Measurements from ENCODE around the gene SEMA5B.

DNA sequence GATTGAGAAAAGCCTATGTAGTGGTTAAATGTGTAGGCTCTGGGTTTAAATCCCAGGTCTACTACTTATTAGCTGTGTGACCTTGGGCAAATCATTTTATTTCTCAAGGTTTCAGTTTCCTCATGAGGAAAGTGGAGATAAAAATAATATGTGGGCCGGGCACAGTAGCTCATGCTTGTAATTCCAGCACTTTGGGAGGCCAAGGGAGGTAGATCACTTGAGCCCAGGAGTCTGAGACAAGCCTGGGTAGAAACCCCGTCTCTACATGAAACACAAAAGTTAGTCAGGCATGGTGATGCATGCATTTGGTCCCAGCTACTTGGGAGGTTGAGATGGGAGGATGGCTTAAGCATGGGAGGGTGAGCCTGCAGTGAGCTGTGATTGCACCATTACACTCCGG, 8.4 kb downstream of the SEMA5B start:
- TF ChIP-seq CTCF (conservative IDR thresholded peaks at IDR 0.05; ENCODE audit: low read depth in 2 of 2) (no peak), EZH2 (IDR thresholded peaks at IDR 0.05; ENCODE audit: low read depth, unreplicated experiment) (no peak), ZNF462 (CRISPR knock-in tag; IDR thresholded peaks at IDR 0.05) (no peak), POLR2AphosphoS5 (IDR thresholded peaks at IDR 0.05; ENCODE audit: low read depth) (no peak)
- TF ChIP-seq, protein P1, sequence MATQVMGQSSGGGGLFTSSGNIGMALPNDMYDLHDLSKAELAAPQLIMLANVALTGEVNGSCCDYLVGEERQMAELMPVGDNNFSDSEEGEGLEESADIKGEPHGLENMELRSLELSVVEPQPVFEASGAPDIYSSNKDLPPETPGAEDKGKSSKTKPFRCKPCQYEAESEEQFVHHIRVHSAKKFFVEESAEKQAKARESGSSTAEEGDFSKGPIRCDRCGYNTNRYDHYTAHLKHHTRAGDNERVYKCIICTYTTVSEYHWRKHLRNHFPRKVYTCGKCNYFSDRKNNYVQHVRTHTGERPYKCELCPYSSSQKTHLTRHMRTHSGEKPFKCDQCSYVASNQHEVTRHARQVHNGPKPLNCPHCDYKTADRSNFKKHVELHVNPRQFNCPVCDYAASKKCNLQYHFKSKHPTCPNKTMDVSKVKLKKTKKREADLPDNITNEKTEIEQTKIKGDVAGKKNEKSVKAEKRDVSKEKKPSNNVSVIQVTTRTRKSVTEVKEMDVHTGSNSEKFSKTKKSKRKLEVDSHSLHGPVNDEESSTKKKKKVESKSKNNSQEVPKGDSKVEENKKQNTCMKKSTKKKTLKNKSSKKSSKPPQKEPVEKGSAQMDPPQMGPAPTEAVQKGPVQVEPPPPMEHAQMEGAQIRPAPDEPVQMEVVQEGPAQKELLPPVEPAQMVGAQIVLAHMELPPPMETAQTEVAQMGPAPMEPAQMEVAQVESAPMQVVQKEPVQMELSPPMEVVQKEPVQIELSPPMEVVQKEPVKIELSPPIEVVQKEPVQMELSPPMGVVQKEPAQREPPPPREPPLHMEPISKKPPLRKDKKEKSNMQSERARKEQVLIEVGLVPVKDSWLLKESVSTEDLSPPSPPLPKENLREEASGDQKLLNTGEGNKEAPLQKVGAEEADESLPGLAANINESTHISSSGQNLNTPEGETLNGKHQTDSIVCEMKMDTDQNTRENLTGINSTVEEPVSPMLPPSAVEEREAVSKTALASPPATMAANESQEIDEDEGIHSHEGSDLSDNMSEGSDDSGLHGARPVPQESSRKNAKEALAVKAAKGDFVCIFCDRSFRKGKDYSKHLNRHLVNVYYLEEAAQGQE (IDR thresholded peaks at IDR 0.05; ENCODE audit: unreplicated experiment): no peak
- TF ChIP-seq, protein P2, sequence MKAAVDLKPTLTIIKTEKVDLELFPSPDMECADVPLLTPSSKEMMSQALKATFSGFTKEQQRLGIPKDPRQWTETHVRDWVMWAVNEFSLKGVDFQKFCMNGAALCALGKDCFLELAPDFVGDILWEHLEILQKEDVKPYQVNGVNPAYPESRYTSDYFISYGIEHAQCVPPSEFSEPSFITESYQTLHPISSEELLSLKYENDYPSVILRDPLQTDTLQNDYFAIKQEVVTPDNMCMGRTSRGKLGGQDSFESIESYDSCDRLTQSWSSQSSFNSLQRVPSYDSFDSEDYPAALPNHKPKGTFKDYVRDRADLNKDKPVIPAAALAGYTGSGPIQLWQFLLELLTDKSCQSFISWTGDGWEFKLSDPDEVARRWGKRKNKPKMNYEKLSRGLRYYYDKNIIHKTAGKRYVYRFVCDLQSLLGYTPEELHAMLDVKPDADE (IDR thresholded peaks at IDR 0.05): no peak
